ENCODE measurements around the gene NEK7.

GRCh38 chr1:198364471-198364870 is 207.7 kb downstream of the NEK7 start:
- TF ChIP-seq CTCF (IDR thresholded peaks at IDR 0.05) (no peak), POLR2A (IDR thresholded peaks at IDR 0.05) (no peak), EP300 (IDR thresholded peaks at IDR 0.05) (no peak), POLR2AphosphoS5 (IDR thresholded peaks at IDR 0.05) (no peak)

Data from suprapubic skin (tissue), 4 donors.